CD14-positive monocyte (primary cell): Measurements from ENCODE around the gene SH3RF1. TPM values are rescaled to one million over a fixed set of nuclear protein-coding genes. Genes with fewer than 3 reads are reported as not detected.

ENCODE experiments used
- DNase-seq, 3 donors: peaks; one replicate each; pipeline ENCODE4 v3.0.0-alpha.2; 2011 to 2022
- H2AFZ ChIP-seq: 2 replicates; pipeline ENCODE4 v1.6.0; 2012; ENCODE audit warnings: mild to moderate bottlenecking, low read depth, low read length, inconsistent platforms; ENCODE audit not compliant: insufficient read depth, poor library complexity, severe bottlenecking
- H3K27ac ChIP-seq, 2 donors: 1 replicate in 1 of 2; 2 replicates in 1 of 2; pipeline ENCODE4 v1.5.1; 2012 to 2013; ENCODE audit warnings: low read length in 2 of 2, control low read depth in 1 of 2, inconsistent platforms in 1 of 2, low read depth in 1 of 2, mild to moderate bottlenecking in 1 of 2
- H3K27me3 ChIP-seq, 2 donors: one replicate each; pipeline versions ENCODE4 v1.6.0 to v1.6.1; 2011 to 2013; ENCODE audit warnings: low read length in 2 of 2; ENCODE audit not compliant: control insufficient read depth in 2 of 2, insufficient read depth in 2 of 2
- H3K36me3 ChIP-seq, 2 donors: replicated peaks in 1 of 2; 1 replicate in 1 of 2; 2 replicates in 1 of 2; pipeline versions ENCODE4 v1.5.1 to v1.6.1; 2012 to 2013; ENCODE audit warnings: low read length in 2 of 2, control low read depth in 1 of 2, inconsistent platforms in 1 of 2, mild to moderate bottlenecking in 1 of 2; ENCODE audit not compliant: insufficient read depth in 2 of 2, control insufficient read depth in 1 of 2
- H3K4me1 ChIP-seq, 2 donors: 1 replicate in 1 of 2; 2 replicates in 1 of 2; pipeline versions ENCODE4 v1.5.1 to v1.6.1; 2012 to 2013; ENCODE audit warnings: low read length in 2 of 2, control low read depth in 1 of 2, inconsistent platforms in 1 of 2, mild to moderate bottlenecking in 1 of 2, moderate library complexity in 1 of 2; ENCODE audit not compliant: insufficient read depth in 2 of 2, control insufficient read depth in 1 of 2
- H3K4me2 ChIP-seq: replicated peaks from 2 replicates; pipeline ENCODE3; 2012; ENCODE audit warnings: low read length, moderate library complexity, mild to moderate bottlenecking; ENCODE audit not compliant: poor library complexity, severe bottlenecking; ENCODE audit errors: extremely low read depth
- H3K4me3 ChIP-seq, 3 experiments: fragments of 200-600 bp in 1 of 3; sonication (generic) in 1 of 3; replicated peaks in 1 of 3; 1 replicate in 2 of 3; 2 replicates in 1 of 3; pipeline ENCODE4 v1.5.1; 2011 to 2013; ENCODE audit warnings: low read length in 3 of 3, mild to moderate bottlenecking in 3 of 3, control low read depth in 2 of 3, low read depth in 2 of 3, inconsistent platforms in 1 of 3, moderate library complexity in 1 of 3
- H3K79me2 ChIP-seq: 2 replicates; pipeline ENCODE4 v1.6.0; 2012; ENCODE audit warnings: mild to moderate bottlenecking, control low read depth, inconsistent platforms, low read length, moderate library complexity; ENCODE audit not compliant: insufficient read depth
- H3K9ac ChIP-seq: 2 replicates; pipeline ENCODE4 v1.6.0; 2017; ENCODE audit warnings: low read length, mild to moderate bottlenecking; ENCODE audit not compliant: insufficient read depth, poor library complexity, severe bottlenecking
- H3K9me3 ChIP-seq, 2 donors: replicated peaks in 1 of 2; 1 replicate in 1 of 2; 2 replicates in 1 of 2; pipeline versions ENCODE4 v1.5.1 to v1.6.1; 2012 to 2013; ENCODE audit warnings: low read length in 2 of 2, control low read depth in 1 of 2; ENCODE audit not compliant: control insufficient read depth in 1 of 2, insufficient read depth in 1 of 2
- H4K20me1 ChIP-seq: 2 replicates; pipeline ENCODE4 v1.6.0; 2012; ENCODE audit warnings: mild to moderate bottlenecking, low read length, control low read depth, moderate library complexity; ENCODE audit not compliant: insufficient read depth
- H3K27ac Mint-ChIP-seq, 7 donors: one replicate each; pipeline ENCODE4 v1.8.0; 2020; ENCODE audit warnings: mild to moderate bottlenecking in 7 of 7, mixed read lengths in 7 of 7, moderate library complexity in 6 of 7, inconsistent platforms in 2 of 7
- H3K27me3 Mint-ChIP-seq, 3 donors: one replicate each; pipeline ENCODE4 v1.8.0; 2021 to 2022; ENCODE audit warnings: low read depth in 3 of 3, mild to moderate bottlenecking in 3 of 3, mixed read lengths in 3 of 3, moderate library complexity in 3 of 3, inconsistent platforms in 1 of 3
- H3K36me3 Mint-ChIP-seq, 2 donors: one replicate each; pipeline ENCODE4 v1.8.0; 2020; ENCODE audit warnings: mixed read lengths in 2 of 2, inconsistent platforms in 1 of 2, mild to moderate bottlenecking in 1 of 2
- H3K4me1 Mint-ChIP-seq: one replicate; pipeline ENCODE4 v1.8.0; 2020; ENCODE audit warnings: mild to moderate bottlenecking, mixed read lengths
- H3K4me3 Mint-ChIP-seq, 2 donors: one replicate each; pipeline ENCODE4 v1.8.0; 2020; ENCODE audit warnings: mild to moderate bottlenecking in 2 of 2, mixed read lengths in 2 of 2, moderate library complexity in 1 of 2
- H3K9me3 Mint-ChIP-seq, 7 donors: one replicate each; pipeline ENCODE4 v1.8.0; 2020 to 2022; ENCODE audit warnings: mixed read lengths in 7 of 7, mild to moderate bottlenecking in 6 of 7, moderate library complexity in 6 of 7, inconsistent platforms in 2 of 7
- WGBS: methylation state at CpG from one replicate; pipeline ENCODE4 v1.1.5; 2013; ENCODE audit warnings: missing lambda C conversion rate; ENCODE audit not compliant: insufficient coverage; 5-methylcytosine and 5-hydroxymethylcytosine counted together
- intact Hi-C, 2 donors: fragments of 100-400 bp; cut with micrococcal nuclease; formaldehyde crosslinking; loops; one replicate each; pipeline versions ENCODE4 v1.15.0 to v1.15.1; 2023
- polyA plus RNA-seq, 3 donors: library from polyadenylated mRNA; depleted of rRNA in 1 of 3; unstranded in 2 of 3; stranded (reverse) in 1 of 3; fragments of 300-500 nt in 2 of 3; fragments of >200 nt in 1 of 3; fragmentation: Illumina TruSeq in 2 of 3; gene quantifications; 1 replicate in 2 of 3; 2 replicates in 1 of 3; pipeline ENCODE4 v1.2.3, GENCODE V29; 2012 to 2021
- TF ChIP-seq, protein P1 (sequence below): fragments of 200-600 bp; IDR thresholded peaks from one replicate; pipeline ENCODE4 v1.8.0; 2022; ENCODE audit warnings: antibody characterized with exemption, mild to moderate bottlenecking

Gene SH3RF1
- polyA plus RNA-seq, 3 donors = 3.1 to 4.7 (median 4.4) TPM

- intact Hi-C loops = no loop called here
- no peak for DNase-seq
Measured at GRCh38 chr4:169142906-169143305, 127.8 kb downstream of the SH3RF1 start.

DNA sequence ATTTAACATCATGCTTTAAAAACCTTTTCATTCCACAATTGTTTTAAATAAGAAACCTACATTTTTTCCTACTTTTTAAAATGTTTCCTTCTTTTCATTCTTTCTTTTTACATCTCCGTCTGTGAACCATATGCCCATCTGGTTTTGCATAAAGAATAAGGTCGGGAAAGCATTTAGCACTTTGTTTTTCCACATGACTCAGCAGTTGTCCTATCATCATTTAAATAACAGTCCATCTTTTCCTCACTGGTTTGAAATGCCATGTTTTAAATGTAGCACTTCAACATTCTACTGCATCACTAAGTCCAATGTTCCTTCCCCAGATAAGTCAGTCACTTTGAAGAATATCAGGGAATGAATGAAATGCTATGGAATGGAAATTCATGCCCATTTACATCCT, 128.4 kb downstream of the SH3RF1 start:
- no peaks in the 10 kb centered on the region for H4K20me1 ChIP-seq
- no peak overlapping the region for H3K4me3 Mint-ChIP-seq
- no peak overlapping the region for H3K4me2 ChIP-seq
- no peak overlapping the region for H2AFZ ChIP-seq
- peaks cover 0 to 4% of the 10 kb centered on the region in 2 donors for H3K36me3 ChIP-seq
- H3K4me1 ChIP-seq = no peaks in the 10 kb centered on the region
- H3K9me3 Mint-ChIP-seq = no peaks in the 10 kb centered on the region
- DNase-seq = no peak
- no peak overlapping the region for H3K27ac Mint-ChIP-seq
- no peaks in the 10 kb centered on the region for H3K9me3 ChIP-seq
- peaks cover 0 to 1% (median 0%) of the 10 kb centered on the region in 3 donors for H3K27me3 Mint-ChIP-seq
- H3K4me1 Mint-ChIP-seq = no peaks in the 10 kb centered on the region
- H3K79me2 ChIP-seq = no peaks in the 10 kb centered on the region
- intact Hi-C loops = no loop called here
- TF ChIP-seq, protein P1, sequence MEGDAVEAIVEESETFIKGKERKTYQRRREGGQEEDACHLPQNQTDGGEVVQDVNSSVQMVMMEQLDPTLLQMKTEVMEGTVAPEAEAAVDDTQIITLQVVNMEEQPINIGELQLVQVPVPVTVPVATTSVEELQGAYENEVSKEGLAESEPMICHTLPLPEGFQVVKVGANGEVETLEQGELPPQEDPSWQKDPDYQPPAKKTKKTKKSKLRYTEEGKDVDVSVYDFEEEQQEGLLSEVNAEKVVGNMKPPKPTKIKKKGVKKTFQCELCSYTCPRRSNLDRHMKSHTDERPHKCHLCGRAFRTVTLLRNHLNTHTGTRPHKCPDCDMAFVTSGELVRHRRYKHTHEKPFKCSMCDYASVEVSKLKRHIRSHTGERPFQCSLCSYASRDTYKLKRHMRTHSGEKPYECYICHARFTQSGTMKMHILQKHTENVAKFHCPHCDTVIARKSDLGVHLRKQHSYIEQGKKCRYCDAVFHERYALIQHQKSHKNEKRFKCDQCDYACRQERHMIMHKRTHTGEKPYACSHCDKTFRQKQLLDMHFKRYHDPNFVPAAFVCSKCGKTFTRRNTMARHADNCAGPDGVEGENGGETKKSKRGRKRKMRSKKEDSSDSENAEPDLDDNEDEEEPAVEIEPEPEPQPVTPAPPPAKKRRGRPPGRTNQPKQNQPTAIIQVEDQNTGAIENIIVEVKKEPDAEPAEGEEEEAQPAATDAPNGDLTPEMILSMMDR = no peak
- no peak overlapping the region for H3K4me3 ChIP-seq
- no peaks in the 10 kb centered on the region for H3K27me3 ChIP-seq
- 100% methylated on average over 2 of the region's 2 CpGs for WGBS
- H3K27ac ChIP-seq = no peak overlapping the region
- peaks cover 16 to 18% of the 10 kb centered on the region in 2 donors for H3K36me3 Mint-ChIP-seq
- no peak overlapping the region for H3K9ac ChIP-seq

More at GRCh38 chr4:169142906-169143305, 127.8 kb downstream of the SH3RF1 start:
- Histone ChIP-seq H3K9me3 (no peaks in the 10 kb centered on the region), H3K4me1 (no peaks in the 10 kb centered on the region), H4K20me1 (no peaks in the 10 kb centered on the region), H3K4me2 (no peak overlapping the region), H3K36me3 (peaks cover 0 to 4% of the 10 kb centered on the region in 2 donors), H2AFZ (no peak overlapping the region), H3K27ac (no peak overlapping the region), H3K4me3 (no peak overlapping the region), H3K9ac (no peak overlapping the region), H3K27me3 (no peaks in the 10 kb centered on the region), H3K79me2 (no peaks in the 10 kb centered on the region)
- TF ChIP-seq, protein P1 = no peak
- Mint-ChIP-seq H3K27me3 (peaks cover 0 to 1% (median 0%) of the 10 kb centered on the region in 3 donors), H3K27ac (no peak overlapping the region), H3K4me1 (no peaks in the 10 kb centered on the region), H3K9me3 (no peaks in the 10 kb centered on the region), H3K4me3 (no peak overlapping the region), H3K36me3 (peaks cover 16 to 18% of the 10 kb centered on the region in 2 donors)
